SK-N-SH (cell line): Measurements from ENCODE around the gene CENPU.

Experiments used
- CTCF ChIP-seq: fragments of 200-600 bp; sonication (generic); IDR thresholded peaks from 2 replicates; pipeline ENCODE4 v1.6.1; 2017; ENCODE audit warnings: antibody characterized with exemption, mild to moderate bottlenecking, moderate library complexity
- EP300 ChIP-seq, 2 experiments: IDR thresholded peaks; 2 replicates each; pipeline versions ENCODE4 v1.4.0 to v1.6.1; 2012; ENCODE audit warnings: borderline replicate concordance in 1 of 2, low read depth in 1 of 2, low read length in 1 of 2
- JUND ChIP-seq: IDR thresholded peaks from 2 replicates; pipeline ENCODE4 v1.4.0; 2012
- MAX ChIP-seq: IDR thresholded peaks from 2 replicates; pipeline ENCODE4 v1.4.0; 2012; ENCODE audit warnings: low read depth
- RAD21 ChIP-seq: IDR thresholded peaks from 2 replicates; pipeline ENCODE4 v1.6.1; 2012; ENCODE audit warnings: mild to moderate bottlenecking, low read length
- SMC3 ChIP-seq: IDR thresholded peaks from 2 replicates; pipeline ENCODE4 v1.6.1; 2012; ENCODE audit warnings: low read depth, low read length, improper control_type of control experiment
- TAF1 ChIP-seq: IDR thresholded peaks from 2 replicates; pipeline ENCODE4 v1.6.1; 2012; ENCODE audit warnings: low read depth, mild to moderate bottlenecking, low read length, moderate library complexity, borderline replicate concordance
- USF2 ChIP-seq: fragments of 150-350 bp; IDR thresholded peaks from 2 replicates; pipeline ENCODE4 v1.6.1; 2017; ENCODE audit warnings: antibody characterized with exemption, low read length, low read depth, borderline replicate concordance
- TF ChIP-seq, protein P1 (sequence below): IDR thresholded peaks from 2 replicates; pipeline ENCODE4 v1.4.0; 2012; ENCODE audit warnings: low read depth, borderline replicate concordance

GRCh38 chr4:184647266-184648053 lies 86.4 kb downstream of the CENPU start:
- TF ChIP-seq CTCF (no peak), JUND (no peak), MAX (no peak), USF2 (no peak), RAD21 (no peak), TAF1 (no peak), EP300 (IDR thresholded peaks at IDR 0.05; ENCODE audit: borderline replicate concordance in 1 of 2, low read depth in 1 of 2, low read length in 1 of 2) (no peak), SMC3 (no peak)
- TF ChIP-seq, protein P1, sequence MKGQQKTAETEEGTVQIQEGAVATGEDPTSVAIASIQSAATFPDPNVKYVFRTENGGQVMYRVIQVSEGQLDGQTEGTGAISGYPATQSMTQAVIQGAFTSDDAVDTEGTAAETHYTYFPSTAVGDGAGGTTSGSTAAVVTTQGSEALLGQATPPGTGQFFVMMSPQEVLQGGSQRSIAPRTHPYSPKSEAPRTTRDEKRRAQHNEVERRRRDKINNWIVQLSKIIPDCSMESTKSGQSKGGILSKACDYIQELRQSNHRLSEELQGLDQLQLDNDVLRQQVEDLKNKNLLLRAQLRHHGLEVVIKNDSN, result no peak
